Dermis microvascular lymphatic vessel endothelial cell (primary cell): Measurements from ENCODE around the gene RNF123. TPM values are rescaled to one million over a fixed set of nuclear protein-coding genes. Genes with fewer than 3 reads are reported as not detected.

Experiments
- DNase-seq, 2 donors: peaks; one replicate each; pipeline versions ENCODE4 v3.0.0 to v3.0.0-alpha.2; 2010; ENCODE audit warnings: low read depth in 2 of 2
- total RNA-seq: library from RNA; depleted of rRNA; stranded (reverse); fragments of >200 nt; gene quantifications from 2 replicates; pipeline ENCODE4 v1.2.1, GENCODE V29; 2014

Gene RNF123
- total RNA-seq: 18.4 and 28.6 TPM in 2 replicates

GRCh38 chr3:49689046-49689907 is at the start of gene RNF123, which contains the start of gene MST1:
Gene RNF123 (plus strand): TSS chr3:49689557. CDS start chr3:49691166, 1,609 bp downstream.
Gene MST1 (minus strand): TSS chr3:49689474. CDS start chr3:49688691, 783 bp downstream.
- peak; percentile 84 to 92 for DNase-seq

- no peak for DNase-seq
Measured at GRCh38 chr3:49641292-49641691, 48.1 kb upstream of the RNF123 start.

- no peak for DNase-seq
Measured at GRCh38 chr3:49641921-49642707, 47.2 kb upstream of the RNF123 start.

- DNase-seq: no peak
Measured at GRCh38 chr3:49642708-49643145, 46.6 kb upstream of the RNF123 start.

GRCh38 chr3:49644684-49645083 is 44.7 kb upstream of the RNF123 start:
- DNase-seq: no peak

GRCh38 chr3:49646236-49646635 is 43.1 kb upstream of the RNF123 start:
- no peak for DNase-seq

- DNase-seq: no peak
Measured at GRCh38 chr3:49647741-49648140, 41.6 kb upstream of the RNF123 start.

- no peak for DNase-seq
Measured at GRCh38 chr3:49648354-49649019, 40.9 kb upstream of the RNF123 start.

GRCh38 chr3:49649576-49649975 is 39.8 kb upstream of the RNF123 start:
- DNase-seq: no peak

GRCh38 chr3:49650177-49650576 is 39.2 kb upstream of the RNF123 start:
- DNase-seq: no peak

GRCh38 chr3:49650637-49651036 is 38.7 kb upstream of the RNF123 start:
- no peak for DNase-seq

GRCh38 chr3:49652218-49652902 is 37.0 kb upstream of the RNF123 start:
- no peak for DNase-seq

- DNase-seq: no peak
Measured at GRCh38 chr3:49652903-49653415, 36.4 kb upstream of the RNF123 start.

- DNase-seq: no peak
Measured at GRCh38 chr3:49653621-49654020, 35.7 kb upstream of the RNF123 start.

GRCh38 chr3:49654176-49654825 is 35.1 kb upstream of the RNF123 start:
- DNase-seq: no peak

GRCh38 chr3:49654955-49655556 is 34.3 kb upstream of the RNF123 start:
- DNase-seq: no peak

- DNase-seq: no peak
Measured at GRCh38 chr3:49655731-49656285, 33.5 kb upstream of the RNF123 start.

- no peak for DNase-seq
Measured at GRCh38 chr3:49656541-49657112, 32.7 kb upstream of the RNF123 start.

- no peak for DNase-seq
Measured at GRCh38 chr3:49657208-49657915, 32.0 kb upstream of the RNF123 start.
